HG03469 (cell line): ENCODE data around the gene INTS11.

Experiments used
- ATAC-seq: cut with Tn5 transposase; IDR thresholded peaks from one replicate; pipeline ENCODE4 v1.9.1; 2021; ENCODE audit warnings: mild to moderate bottlenecking, moderate library complexity, moderate number of reproducible peaks; ENCODE audit not compliant: unreplicated experiment

INTS11 gene

DNA sequence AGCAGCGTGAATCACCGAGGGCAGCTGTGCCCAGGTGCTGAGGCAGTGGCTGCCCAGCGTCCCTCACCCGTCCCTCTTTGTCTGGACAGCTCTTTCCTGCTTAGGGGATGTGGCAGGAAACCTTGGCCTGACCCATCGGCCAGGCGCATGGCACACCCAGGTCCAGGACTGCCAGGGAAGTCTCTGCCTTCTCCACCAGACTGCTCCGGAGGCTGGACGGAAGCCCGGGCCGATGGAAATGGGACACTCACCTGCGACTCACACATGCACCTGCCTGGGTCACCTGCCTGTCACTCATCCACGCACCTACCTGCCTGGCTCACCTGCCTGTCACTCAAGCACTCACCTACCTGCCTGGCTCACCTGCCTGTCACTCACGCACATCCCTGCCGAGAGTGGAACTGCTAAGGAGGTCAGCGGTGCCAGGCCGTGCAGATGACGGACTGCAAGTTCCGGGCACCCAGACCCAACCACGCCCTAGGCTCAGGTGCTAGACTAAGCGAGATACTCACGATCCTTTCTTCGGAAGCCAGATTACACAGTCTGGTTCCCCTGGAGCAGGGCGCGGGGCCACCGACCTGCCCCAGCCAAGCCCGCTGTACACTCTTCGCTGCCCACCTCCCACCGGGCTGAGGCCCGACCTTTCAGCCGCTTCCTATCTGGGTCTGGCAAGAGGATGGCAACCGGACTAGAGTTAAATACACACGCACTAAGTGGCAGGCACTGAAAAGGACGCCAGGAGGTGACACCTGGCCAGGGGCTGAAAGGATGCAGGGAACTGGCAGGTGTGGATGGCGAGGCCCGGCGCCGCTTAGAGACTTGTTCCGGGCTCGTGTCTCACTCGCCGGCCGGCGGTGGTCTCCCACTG is 51.9 kb downstream of the INTS11 start:
- ATAC-seq, result no peak

DNA sequence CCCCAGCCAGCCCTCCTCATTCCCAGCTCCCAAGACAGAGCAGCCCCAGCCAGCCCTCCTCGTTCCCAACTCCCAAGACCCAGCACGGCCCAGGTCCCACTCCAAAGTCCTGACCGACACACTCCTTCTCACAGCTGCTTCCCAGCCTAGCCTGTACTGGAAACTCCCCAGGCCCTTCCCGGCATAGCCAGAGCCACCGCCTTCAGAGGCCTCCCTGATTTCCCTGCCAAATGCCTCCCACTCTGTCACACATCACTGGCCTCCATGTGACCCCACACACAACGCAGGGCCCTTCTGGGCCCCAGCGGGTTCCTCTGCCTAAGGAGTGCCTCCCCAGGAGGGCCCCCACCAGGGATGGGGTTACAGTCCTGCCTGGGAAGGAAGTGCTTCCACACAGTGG is 53.6 kb downstream of the INTS11 start:
- ATAC-seq, result no peak

DNA sequence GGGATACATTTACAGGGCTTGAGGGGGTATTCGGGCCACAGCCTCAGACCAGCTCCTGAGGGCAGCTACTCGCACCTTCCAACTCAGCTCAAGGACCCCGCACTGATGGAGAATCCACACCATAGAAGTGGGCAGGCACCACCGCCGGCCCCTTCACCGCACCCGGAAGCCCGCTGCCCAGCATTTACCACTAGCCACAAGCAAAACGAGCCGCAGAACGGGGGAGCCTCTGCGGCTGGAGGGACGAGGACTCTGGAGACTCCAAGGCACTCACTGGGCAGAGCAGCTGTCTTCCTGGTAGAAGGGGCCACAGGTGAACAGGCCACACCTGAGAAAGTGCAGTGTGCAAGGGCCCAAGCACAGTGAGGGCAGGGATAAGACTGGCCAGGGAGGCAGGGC is 56.2 kb downstream of the INTS11 start:
- no peak for ATAC-seq

DNA sequence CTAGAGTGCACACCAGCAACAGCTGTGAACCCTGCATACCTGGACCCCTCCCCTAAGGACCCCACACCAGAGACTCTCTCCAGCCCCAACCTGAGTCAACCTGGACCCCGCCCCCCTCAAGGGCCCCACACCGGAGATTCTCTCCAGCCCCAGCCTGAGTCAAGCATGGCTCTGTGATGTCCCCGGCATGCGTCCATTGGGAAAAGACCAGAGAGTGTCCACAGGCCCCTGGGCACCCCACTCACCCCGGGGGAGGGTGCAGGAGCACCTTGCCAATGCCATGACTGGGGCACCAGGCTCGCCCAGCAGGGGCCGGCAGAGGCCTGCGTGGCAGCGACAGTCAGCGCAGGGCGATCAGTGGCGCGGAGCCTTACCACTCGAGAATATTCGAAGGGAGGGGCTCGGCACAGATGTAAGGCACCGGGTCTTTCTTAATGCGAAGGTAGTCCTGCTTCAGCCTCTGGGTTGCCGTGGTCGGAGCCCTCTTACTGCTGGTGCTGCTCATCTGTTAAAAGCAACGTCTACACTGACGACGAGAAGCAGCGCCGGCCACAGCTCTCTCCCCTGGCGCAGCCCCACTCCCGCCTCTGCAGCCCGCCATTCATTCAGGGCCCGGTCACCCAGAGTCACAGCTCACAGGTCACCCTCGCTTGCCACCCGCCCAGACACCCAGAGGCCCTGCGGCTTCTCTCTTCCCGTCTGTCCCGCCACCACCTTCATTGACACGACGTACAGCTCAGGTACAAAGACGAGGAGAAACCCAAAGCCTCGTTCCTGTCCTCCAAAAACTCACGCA is 56.8 kb downstream of the INTS11 start:
- ATAC-seq, result no peak

DNA sequence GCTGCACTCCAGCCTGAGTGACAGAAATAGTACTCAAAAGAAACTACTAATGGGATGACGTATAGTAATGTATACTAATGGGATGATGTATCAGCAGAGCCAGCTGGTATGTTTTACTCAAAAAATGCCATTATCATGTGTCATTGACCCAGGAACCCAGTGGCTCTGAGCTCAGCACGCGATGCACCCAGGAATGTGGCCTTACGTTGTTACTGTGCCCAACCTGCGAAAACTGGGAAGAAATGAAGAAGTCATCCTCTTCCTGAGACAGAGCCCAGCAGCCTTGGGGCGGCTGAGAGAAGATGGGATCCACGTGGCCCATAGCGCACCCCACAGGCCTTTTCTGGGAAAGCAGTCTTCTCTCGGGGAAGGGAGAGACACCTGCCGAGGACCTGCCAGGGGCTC is 59.6 kb downstream of the INTS11 start:
- no peak for ATAC-seq

DNA sequence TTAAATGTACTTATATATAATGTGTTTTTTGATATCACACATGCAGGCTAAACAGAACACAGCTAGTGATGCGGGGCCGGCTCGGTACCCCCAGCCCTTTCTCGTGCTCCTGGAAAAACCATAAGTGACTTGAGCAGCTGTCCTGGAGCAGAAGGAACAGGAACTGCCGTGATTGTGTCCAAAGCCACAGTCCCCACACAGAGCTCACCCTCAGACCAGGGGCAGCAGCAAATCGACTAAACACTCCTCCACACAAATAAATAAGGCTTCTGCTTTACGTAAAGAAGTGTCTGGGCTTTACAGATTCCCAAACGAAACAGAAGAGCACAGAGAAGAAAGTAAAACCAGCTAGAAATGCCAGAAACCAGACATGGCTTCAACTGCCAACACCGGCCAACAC is 60.4 kb downstream of the INTS11 start:
- ATAC-seq, result no peak

DNA sequence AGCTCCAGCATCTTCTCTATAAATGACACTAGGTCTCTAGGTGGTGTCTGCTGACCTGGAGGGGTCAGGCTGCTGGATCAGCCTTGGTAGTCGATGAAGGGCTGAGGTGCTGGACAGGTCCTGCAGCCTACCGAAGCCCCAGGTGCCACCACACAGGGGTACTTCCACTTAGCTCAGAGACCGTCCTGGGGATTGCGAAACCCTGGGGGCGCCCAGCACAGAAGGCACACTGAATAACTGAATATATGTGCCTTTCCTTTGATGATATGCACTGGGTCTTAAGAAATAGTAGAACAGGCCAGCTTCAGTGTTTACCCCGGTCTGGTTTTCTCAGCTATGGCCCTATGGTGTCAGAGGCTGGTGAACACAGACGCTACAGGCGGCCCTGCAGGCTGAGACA is 61.7 kb downstream of the INTS11 start:
- ATAC-seq, result no peak

DNA sequence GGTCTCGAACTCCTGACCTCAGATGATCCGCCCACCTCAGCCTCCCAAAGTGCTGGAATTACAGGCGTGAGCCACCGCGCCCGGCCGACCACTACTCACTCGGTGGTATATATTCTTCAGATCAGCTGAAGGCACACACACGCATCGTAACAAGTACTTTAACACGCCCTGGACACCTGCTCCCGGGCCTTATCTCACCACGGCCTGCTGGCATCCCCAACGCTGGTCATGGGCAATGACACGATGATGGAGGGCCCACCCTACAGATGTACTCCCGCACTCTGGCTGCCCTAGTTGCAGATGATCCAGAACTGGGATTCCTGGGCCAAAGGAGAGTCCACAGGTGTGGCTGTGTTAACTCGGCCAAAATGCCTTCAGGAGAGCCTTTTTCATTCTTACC is 62.4 kb downstream of the INTS11 start:
- ATAC-seq, result no peak
